Left renal cortex interstitium (tissue), 4 donors: Measurements from ENCODE around the gene PAX5. TPM values are rescaled to one million over a fixed set of nuclear protein-coding genes. Genes with fewer than 3 reads are reported as not detected.
A peak's percentile ranks its signal among the peaks of the same experiment; 100 is the strongest.
"Not testable (repeated sequence)": the region's sequence is repeated elsewhere in the genome, so short reads cannot be mapped to it uniquely, and the experiment has no call there.

Source experiments
- DNase-seq, 4 donors: peaks; one replicate each; pipeline ENCODE4 v3.0.0-alpha.2; 2013; ENCODE audit warnings: low read depth in 4 of 4, low spot score in 2 of 4, missing footprints in 1 of 4
- polyA plus RNA-seq, 4 donors: library from polyadenylated mRNA; unstranded; fragments of 120-200 nt; gene quantifications; one replicate each; pipeline ENCODE4 v1.2.1, GENCODE V29; 2013; ENCODE audit not compliant: insufficient read length in 4 of 4

Gene PAX5
- polyA plus RNA-seq: under 1 TPM; 0.16 to 0.28 (median 0.19) TPM

GRCh38 chr9:37033682-37034304 lies at the start of gene PAX5:
Gene PAX5, minus strand, starts transcription at chr9:37034268. Its CDS starts 237 bp downstream, at chr9:37034031.
- no peak for DNase-seq

GRCh38 chr9:37083654-37084053 lies 49.6 kb upstream of the PAX5 start:
- no peak for DNase-seq

- no peak for DNase-seq
These were observed 48.2 kb upstream of the PAX5 start for GRCh38 chr9:37082214-37082765.

DNA sequence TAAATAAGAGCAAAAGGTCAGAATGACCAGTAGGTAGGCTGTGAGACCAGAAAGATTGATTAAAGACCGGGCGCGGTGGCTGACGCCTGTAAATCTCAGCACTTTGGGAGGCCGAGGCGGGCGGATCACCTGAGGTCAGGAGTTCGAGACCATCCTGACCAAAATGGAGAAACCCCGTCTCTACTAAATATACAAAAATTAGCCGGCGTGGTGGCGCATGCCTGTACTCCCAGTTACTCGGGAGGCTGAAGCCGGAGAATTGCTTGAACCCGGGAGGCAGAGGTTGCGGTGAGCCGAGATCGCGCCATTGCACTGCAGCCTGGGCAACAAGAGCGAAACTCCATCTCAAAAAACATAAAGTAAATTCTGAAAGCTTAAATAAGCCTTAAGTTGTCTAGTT lies 47.4 kb upstream of the PAX5 start:
- DNase-seq: not testable (repeated sequence)

GRCh38 chr9:37080165-37080628 lies 46.1 kb upstream of the PAX5 start:
- not testable (repeated sequence) for DNase-seq

- peak; percentile 83 to 93 (median 85) for DNase-seq
These were observed 45.5 kb upstream of the PAX5 start for GRCh38 chr9:37079370-37080164.

DNA sequence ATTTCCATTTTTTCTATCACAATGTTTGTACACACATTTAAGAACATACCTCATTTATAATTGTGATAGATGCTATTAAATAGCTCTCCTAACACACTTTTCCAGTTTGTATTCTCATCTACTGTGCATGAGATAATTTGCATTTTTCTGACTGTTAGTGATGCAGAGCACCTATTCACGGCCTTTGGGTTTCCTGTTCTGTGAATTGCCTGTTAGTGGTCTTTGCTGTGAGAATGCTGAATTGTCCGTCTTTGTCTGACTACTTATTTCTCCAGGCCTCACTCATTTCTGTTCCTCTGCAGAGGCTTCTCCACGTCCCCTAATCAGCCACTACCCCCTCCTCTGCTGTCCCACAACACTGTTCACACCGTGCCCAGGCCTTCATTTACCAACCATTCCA lies 40.7 kb upstream of the PAX5 start:
- not testable (repeated sequence) for DNase-seq

DNA sequence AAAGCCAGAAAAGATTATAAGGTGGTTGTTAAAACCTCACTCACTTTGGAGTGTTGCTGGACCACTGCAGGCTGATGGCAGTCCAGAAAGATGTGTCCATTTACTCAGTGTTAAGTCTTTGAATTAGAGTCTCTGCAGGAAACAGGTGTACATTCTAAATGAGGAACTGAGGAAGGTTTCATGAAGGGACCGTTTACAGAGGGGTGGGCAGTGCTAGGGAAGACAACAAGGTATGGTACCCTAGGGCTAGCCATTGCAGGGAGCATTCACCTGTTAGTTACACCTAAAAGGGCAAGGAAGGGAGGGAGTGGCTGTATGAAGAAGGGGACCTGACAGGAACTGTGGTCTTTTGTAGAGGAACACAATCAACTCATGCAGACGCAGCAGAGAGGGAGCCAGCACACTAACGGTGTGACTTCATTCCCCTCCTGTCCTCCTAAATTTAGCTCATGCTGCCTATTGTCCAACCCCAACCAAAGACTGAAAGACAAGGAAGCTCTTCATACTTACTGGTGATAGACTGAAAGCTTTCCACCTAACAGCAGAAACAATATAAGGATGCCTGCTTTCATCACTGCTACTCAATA lies 32.2 kb upstream of the PAX5 start:
- DNase-seq: no peak

DNA sequence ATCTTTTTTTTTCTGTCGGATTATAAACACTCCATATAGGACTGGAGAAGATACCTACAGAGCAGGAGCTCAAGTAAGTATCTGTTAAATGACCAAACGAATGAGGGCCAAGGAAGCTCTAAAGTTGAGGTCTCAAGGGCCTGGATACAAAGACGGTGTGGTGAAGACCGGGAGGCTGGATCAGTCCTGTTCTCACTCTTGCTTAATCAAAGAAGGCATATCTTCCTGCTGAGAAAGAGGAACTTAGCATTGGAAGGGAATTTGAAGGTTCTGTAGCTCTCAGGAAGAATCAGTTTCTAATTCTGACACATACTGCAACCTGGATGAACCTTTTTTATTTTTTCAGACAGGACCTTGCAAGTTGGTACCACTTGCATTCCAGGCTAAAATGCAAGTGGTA lies 28.3 kb upstream of the PAX5 start:
- no peak for DNase-seq

DNA sequence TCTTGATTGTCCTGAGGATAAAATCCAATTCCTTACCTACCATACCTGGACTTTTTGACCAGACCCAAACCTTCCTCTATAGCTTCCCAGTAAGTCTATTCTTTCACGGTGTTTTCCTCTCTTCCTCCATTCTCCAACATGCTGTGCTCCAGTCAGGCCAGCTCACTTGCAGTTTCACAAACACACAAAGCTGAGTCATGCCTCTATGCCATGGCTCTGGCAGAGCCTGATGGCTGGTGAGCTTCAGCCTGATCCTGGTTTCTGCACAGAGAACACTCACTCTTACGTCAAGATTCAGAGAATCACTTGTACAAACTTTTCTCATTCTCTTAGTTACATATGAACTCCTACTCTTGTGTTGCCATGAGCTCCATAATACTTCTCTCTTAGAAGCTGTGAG lies 27.7 kb upstream of the PAX5 start:
- no peak for DNase-seq

GRCh38 chr9:37060833-37061232 lies 26.8 kb upstream of the PAX5 start:
- DNase-seq: no peak

- no peak for DNase-seq
These were observed 22.2 kb upstream of the PAX5 start for GRCh38 chr9:37056046-37056920.

DNA sequence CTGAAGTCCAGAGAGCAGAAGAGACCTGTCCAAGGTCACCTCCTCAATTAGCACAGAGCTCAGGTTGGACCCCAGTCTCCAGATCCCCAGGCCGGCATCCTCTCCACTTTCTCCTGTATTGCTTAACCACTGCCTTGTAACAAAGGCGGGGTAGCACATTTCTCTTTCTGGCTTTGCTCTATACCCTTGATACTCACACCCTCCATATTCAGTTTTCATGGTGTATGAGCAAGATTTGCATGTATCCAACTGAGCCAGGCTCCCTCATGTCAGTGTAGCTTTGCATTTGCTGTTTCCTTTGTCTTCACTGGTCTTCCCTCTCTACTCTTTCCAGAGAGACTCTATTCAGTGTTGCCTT lies 20.3 kb upstream of the PAX5 start:
- DNase-seq: not testable (repeated sequence)

- no peak for DNase-seq
These were observed 19.8 kb upstream of the PAX5 start for GRCh38 chr9:37053684-37054362.

- DNase-seq: no peak
These were observed 12.6 kb upstream of the PAX5 start for GRCh38 chr9:37046683-37047082.

- DNase-seq: no peak
These were observed 8.4 kb upstream of the PAX5 start for GRCh38 chr9:37042421-37042820.

DNA sequence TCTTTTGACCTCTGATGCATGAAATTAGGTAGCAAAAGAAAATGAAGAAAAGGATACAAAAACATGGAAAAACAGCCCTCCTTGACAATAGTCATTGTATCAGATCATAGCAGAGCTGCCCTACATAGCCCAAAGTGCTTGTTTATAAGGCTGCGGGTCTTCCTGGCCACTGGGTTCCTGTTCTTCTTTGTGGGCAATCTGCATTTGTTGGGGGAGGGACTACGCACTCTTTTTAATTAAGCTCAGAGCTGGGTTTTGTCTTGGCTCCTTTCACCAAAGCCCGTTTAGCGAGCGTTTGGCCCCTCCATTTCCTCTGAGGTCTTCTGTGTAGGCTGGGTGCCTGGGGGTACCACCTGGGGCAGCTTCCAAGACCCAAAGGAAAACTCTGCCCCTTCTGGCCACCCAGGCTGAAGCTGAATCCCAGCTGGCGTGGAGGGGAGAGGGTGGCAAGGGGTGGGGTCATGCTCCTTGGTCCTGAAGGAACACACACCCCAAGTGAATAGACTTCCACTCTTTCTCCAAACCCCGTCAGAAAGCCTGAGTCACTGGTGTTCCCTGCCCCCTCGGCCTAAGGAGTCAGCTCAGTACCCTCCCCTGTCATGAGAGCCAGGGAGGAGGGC lies 6.5 kb upstream of the PAX5 start:
- DNase-seq: no peak

GRCh38 chr9:37038943-37039464 lies 4.9 kb upstream of the PAX5 start:
- DNase-seq: no peak

DNA sequence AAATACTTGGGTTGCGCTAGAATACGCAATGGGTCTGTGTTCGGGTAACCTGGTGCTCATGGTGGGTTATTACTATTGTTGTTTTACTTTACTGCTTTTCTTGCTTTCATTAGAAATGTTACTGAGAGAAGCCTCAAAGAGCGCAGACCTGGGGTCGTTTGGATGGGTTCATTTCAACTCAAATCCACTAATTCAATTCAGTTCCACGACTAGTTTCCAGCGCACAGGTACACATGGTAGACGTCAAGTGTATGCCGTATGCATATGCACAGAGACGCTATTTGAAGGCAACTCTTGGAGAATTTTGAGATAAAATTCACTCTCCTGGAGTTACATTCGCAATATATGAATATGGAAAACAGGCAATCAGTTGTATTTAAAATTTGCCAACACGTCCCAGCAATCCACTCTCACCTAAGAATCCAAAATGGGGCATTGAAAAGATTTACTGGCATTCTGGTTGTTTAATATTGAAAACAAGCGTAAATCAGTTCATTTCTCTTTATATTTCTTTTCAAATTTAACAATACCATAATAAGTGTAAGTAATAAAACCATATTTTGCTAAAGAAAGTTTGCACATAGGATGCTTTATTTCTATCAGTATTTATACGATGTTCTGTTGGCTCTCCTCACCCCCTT lies 4.4 kb upstream of the PAX5 start:
- no peak for DNase-seq
